Heart left ventricle (tissue), 16 donors: ENCODE results near the gene DHX9. TPM values are rescaled to one million over a fixed set of nuclear protein-coding genes. Genes with fewer than 3 reads are reported as not detected.

Experiments used
- ATAC-seq, 4 donors: fragments of 200-7000 bp; cut with Tn5 transposase; one replicate each; pipeline ENCODE4 v1.9.1; 2020 to 2022; ENCODE audit warnings: moderate library complexity in 4 of 4, mild to moderate bottlenecking in 3 of 4, moderate number of reproducible peaks in 1 of 4
- DNase-seq, 5 donors: peaks; one replicate each; pipeline ENCODE4 v3.0.0-alpha.2; 2020
- H3K27ac ChIP-seq, 12 donors: fragments of 200-600 bp; sonication (generic) in 4 of 12; one replicate each; pipeline versions ENCODE4 v1.5.0 to v1.8.0; 2016 to 2022; ENCODE audit warnings: mild to moderate bottlenecking in 2 of 12
- H3K27me3 ChIP-seq, 9 donors: fragments of 200-600 bp; sonication (generic) in 2 of 9; one replicate each; pipeline versions ENCODE4 v1.5.1 to v1.8.0; 2016 to 2022; ENCODE audit warnings: mild to moderate bottlenecking in 3 of 9
- H3K36me3 ChIP-seq, 9 donors: fragments of 200-600 bp; sonication (generic) in 2 of 9; one replicate each; pipeline versions ENCODE4 v1.5.0 to v1.8.0; 2018 to 2022; ENCODE audit warnings: mild to moderate bottlenecking in 2 of 9
- H3K4me1 ChIP-seq, 12 donors: fragments of 200-600 bp; sonication (generic) in 4 of 12; one replicate each; pipeline versions ENCODE4 v1.5.0 to v1.8.0; 2016 to 2022; ENCODE audit warnings: mild to moderate bottlenecking in 3 of 12
- H3K4me3 ChIP-seq, 12 donors: fragments of 200-600 bp; sonication (generic) in 4 of 12; one replicate each; pipeline versions ENCODE4 v1.5.0 to v1.8.0; 2017 to 2022; ENCODE audit warnings: mild to moderate bottlenecking in 9 of 12, moderate library complexity in 4 of 12
- H3K9me3 ChIP-seq, 12 donors: fragments of 200-600 bp; sonication (generic) in 4 of 12; one replicate each; pipeline versions ENCODE4 v1.5.0 to v1.8.0; 2016 to 2022; ENCODE audit warnings: mild to moderate bottlenecking in 1 of 12
- CTCF ChIP-seq, 12 donors: fragments of 200-600 bp; sonication (generic) in 4 of 12; IDR thresholded peaks; one replicate each; pipeline versions ENCODE4 v1.5.0 to v1.8.0; 2018 to 2022; ENCODE audit warnings: antibody characterized with exemption in 12 of 12, mild to moderate bottlenecking in 5 of 12
- POLR2A ChIP-seq, 2 donors: fragments of 450-650 bp; IDR thresholded peaks; one replicate each; pipeline ENCODE4 v1.6.1; 2017; ENCODE audit warnings: antibody characterized with exemption in 2 of 2, mild to moderate bottlenecking in 2 of 2, moderate library complexity in 2 of 2
- WGBS, 4 donors: extraction: QIAGEN DNeasy Blood & Tissue Kit in 2 of 4; methylation state at CpG; one replicate each; pipeline versions ENCODE4 v1.1.5 to v1.1.7; 2013 to 2018; 5-methylcytosine and 5-hydroxymethylcytosine counted together
- intact Hi-C, 10 donors: fragments of 100-400 bp; cut with DNase I; formaldehyde crosslinking; loops; one replicate each; pipeline versions ENCODE4 v1.11.1 to v1.14.2; 2022
- polyA plus RNA-seq, 2 donors: library from polyadenylated mRNA; stranded (reverse); fragments of 200-250 nt; gene quantifications; one replicate each; pipeline ENCODE4 v1.2.3, GENCODE V29; 2013
- total RNA-seq, 9 donors: library from RNA; depleted of rRNA in 2 of 9; stranded (reverse); fragments of >200 nt in 2 of 9; fragmentation: NEBNext Ultra II Directional in 3 of 9; extraction: Animal tissue kit (Norgen Biotek cat#: 25700) in 3 of 9; gene quantifications; one replicate each; pipeline versions ENCODE4 v1.1.0 to v1.2.4, GENCODE V29; 2016 to 2023
- donor health status: ischemic (EF 13 %, LVEDD 7.1; RV severe dilation, severe dysfunction).
- donor health status: healthy with polysubstance abuse.
- donor health status: DM: no; HTN: yes; CAD: no.
- donor health status: DM: no; HTN: no; CAD: no.
- donor health status: ischemic (EF 25% LVEDD 6.9; RV normal size, moderate dysfunction).
- donor health status: ischemic (EF 25% LVEDD 5.7; RV mildly dilated, moderate dysfunction).
- donor health status: healthy.
- donor health status: DM: yes; HTN: yes; CAD: no.
- donor health status: ischemic (EF 35%, LVEDD 5.7; RV mildly dilated, moderate dysfunction).
- donor health status: nonischemic (EF 11% LVEDD 7.7; RV severe dilation, severe dysfunction).
- donor health status: DM: yes; HTN: yes; CAD: no.
- donor health status: PGD.
- donor health status: ischemic (EF 29% LVEDD 5.4; RV normal size, mild dysfunction).
- donor health status: nonischemic (EF 23%, LVEDD 6.1; RV moderate dilation, normal function).

Gene DHX9
- total and polyA plus RNA-seq, 11 donors = 22.6 to 82.9 (median 60.9) TPM

- Histone ChIP-seq H3K36me3 (peaks cover 0 to 94% (median 34%) of the 10 kb centered on the region in 9 donors), H3K9me3 (no peaks in the 10 kb centered on the region), H3K4me1 (no peaks in the 10 kb centered on the region), H3K27ac (no peak overlapping the region), H3K4me3 (no peak overlapping the region), H3K27me3 (no peaks in the 10 kb centered on the region)
- DNase-seq (no peak), ATAC-seq (no peak)
- TF ChIP-seq POLR2A (IDR thresholded peaks at IDR 0.05) (no peak), CTCF (IDR thresholded peaks at IDR 0.05) (no peak)
- intact Hi-C loops = no loop called here
- 91 to 98% (median 93%) methylated on average over 2 of the region's 2 CpGs for WGBS, 4 donors
These were observed 22.3 kb upstream of the DHX9 start for GRCh38 chr1:182816863-182817262.

GRCh38 chr1:182817802-182818201 lies 21.3 kb upstream of the DHX9 start:
- Histone ChIP-seq H3K27ac (no peak overlapping the region), H3K9me3 (no peaks in the 10 kb centered on the region), H3K4me3 (no peak overlapping the region), H3K27me3 (no peaks in the 10 kb centered on the region), H3K36me3 (peaks cover 0 to 93% (median 33%) of the 10 kb centered on the region in 9 donors), H3K4me1 (no peaks in the 10 kb centered on the region)
- ATAC-seq = no peak
- intact Hi-C loops = no loop called here
- DNase-seq = no peak
- WGBS, 4 donors = 91 to 97% (median 95%) methylated on average over 3 of the region's 3 CpGs
- no peak for TF ChIP-seq CTCF (IDR thresholded peaks at IDR 0.05)
- no peak for TF ChIP-seq POLR2A (IDR thresholded peaks at IDR 0.05)

GRCh38 chr1:182823220-182823619 lies 15.9 kb upstream of the DHX9 start:
- Histone ChIP-seq H3K36me3 (peaks cover 0 to 84% (median 6%) of the 10 kb centered on the region in 9 donors), H3K27me3 (no peaks in the 10 kb centered on the region), H3K4me1 (no peaks in the 10 kb centered on the region), H3K4me3 (no peak overlapping the region), H3K9me3 (no peaks in the 10 kb centered on the region), H3K27ac (no peak overlapping the region)
- intact Hi-C loops = no loop called here
- DNase-seq = no peak
- no peak for ATAC-seq
- TF ChIP-seq CTCF (IDR thresholded peaks at IDR 0.05) (no peak), POLR2A (IDR thresholded peaks at IDR 0.05) (no peak)
- 71 to 84% (median 81%) methylated on average over 3 of the region's 3 CpGs for WGBS, 4 donors

- no peak for ATAC-seq
- intact Hi-C loops = no loop called here
- DNase-seq = no peak
- H3K36me3 ChIP-seq = peaks cover 0 to 56% (median 2%) of the 10 kb centered on the region in 9 donors
- H3K4me3 ChIP-seq = no peak overlapping the region
- TF ChIP-seq CTCF (IDR thresholded peaks at IDR 0.05) (no peak), POLR2A (IDR thresholded peaks at IDR 0.05) (no peak)
- no peak overlapping the region for H3K27ac ChIP-seq
- WGBS, 4 donors = 93 to 98% (median 95%) methylated on average over 2 of the region's 2 CpGs
- H3K9me3 ChIP-seq = no peaks in the 10 kb centered on the region
- H3K27me3 ChIP-seq = no peaks in the 10 kb centered on the region
- no peaks in the 10 kb centered on the region for H3K4me1 ChIP-seq
These were observed 12.3 kb upstream of the DHX9 start for GRCh38 chr1:182826892-182827291.
